ENCODE data around the gene STARD3.

DNA sequence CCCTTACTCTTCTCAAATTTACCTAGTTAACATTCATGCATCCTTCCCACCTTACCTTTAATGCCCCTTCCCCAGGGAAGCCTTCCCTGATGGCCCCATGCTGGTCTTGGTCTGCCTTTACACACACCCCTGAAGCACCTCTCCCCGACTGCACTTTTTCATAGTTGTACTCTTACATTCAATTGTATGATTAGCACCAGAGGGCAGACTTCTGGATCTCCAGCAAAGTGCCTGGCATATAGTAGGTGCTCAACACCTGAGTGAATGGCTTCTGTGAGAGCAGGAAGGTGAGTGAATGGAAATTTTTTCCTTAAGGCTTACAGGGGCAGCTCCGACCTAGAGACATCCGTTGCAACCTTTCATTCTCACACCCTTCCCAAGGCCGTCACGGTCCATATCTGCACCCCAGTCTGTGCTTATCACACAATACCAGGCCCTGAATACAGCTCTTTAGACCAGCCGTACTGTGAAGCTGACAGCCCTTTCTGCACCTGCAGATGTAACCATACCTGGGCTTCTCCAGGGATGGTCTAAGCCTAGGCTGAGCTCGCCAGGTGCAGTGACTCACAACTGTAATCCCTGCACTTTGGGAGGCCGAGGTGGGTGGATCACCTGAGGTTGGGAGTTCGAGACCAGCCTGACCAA lies 46.5 kb downstream of the STARD3 start:
- TF ChIP-seq TAF1 (IDR thresholded peaks at IDR 0.05; ENCODE audit: low read depth, low read length) (no peak), POLR2AphosphoS5 (IDR thresholded peaks at IDR 0.05; ENCODE audit: low read depth, low read length) (no peak), POLR2A (IDR thresholded peaks at IDR 0.05; ENCODE audit: low read depth, low read length) (no peak)
